A172 (cell line): Measurements from ENCODE around the gene FAM180A. TPM values are rescaled to one million over a fixed set of nuclear protein-coding genes. Genes with fewer than 3 reads are reported as not detected.

Source experiments
- DNase-seq: peaks from one replicate; pipeline ENCODE4 v3.0.0-alpha.2; 2015; ENCODE audit warnings: low spot score
- total RNA-seq: library from RNA; depleted of rRNA; stranded (reverse); fragments of >200 nt; shearing (Covaris generic); gene quantifications from 2 replicates; pipeline ENCODE4 v1.2.3, GENCODE V29; 2014; rRNA removed

The FAM180A gene
- total RNA-seq, 1 experiment from 2014 or later, result 1.8 TPM

DNA sequence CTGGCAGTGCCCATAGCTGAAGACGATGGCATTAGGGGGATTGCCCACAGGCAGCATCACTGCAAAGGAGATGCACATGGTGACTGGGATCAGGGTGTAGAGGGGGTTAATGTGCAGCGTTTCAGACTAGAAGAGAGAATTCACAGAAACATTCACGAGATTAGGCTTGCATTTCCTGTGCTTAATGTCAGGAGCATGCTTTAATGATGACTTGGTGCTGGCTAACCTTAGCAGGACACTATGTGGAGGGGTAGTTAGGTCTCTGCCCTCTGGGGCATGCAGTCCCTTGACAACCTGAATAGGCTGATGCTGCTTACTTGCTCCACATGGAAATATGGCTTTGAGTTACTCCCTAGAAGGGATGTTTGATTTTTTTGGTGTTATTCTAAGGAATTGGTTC is 64.5 kb downstream of the FAM180A start:
- DNase-seq, result peak; percentile 16

- no peak for DNase-seq
Measured at GRCh38 chr7:135683609-135684008, 65.0 kb downstream of the FAM180A start.

GRCh38 chr7:135682191-135682590 is 66.4 kb downstream of the FAM180A start:
- no peak for DNase-seq

DNA sequence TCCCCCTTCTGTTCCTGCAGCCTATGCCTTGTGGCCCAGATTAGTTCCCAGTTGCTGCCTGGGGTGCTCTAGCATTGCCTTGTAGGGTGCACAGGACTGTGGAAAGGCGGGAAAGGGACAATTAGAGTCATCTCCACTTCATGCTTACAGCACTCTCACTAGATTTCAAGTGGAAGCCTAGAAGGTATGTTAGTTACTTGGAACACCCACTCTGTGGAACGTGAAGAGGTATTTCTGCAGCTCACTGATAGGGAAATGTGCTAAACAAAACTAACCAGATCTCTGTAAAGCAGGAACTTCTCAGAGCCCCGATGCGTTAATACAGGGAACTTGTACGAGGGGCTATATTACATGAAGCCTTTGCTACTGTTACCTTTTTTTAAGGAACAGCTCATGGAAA is 66.9 kb downstream of the FAM180A start:
- no peak for DNase-seq

Other genes with a start within 250 kb of the FAM180A start
- 6.8 and 8.6 TPM in 2 replicates for gene CNOT4, start 238.7 kb downstream of the FAM180A start, total RNA-seq
- 71.2 and 75.4 TPM in 2 replicates for gene NUP205, start 190.9 kb downstream of the FAM180A start, total RNA-seq
- gene STMP1, start 86.3 kb downstream of the FAM180A start, total RNA-seq, result 22.5 and 24.8 TPM in 2 replicates
- not detected in 2 replicates for gene SLC13A4, start 20.6 kb downstream of the FAM180A start, total RNA-seq
- gene MTPN, start 228.5 kb upstream of the FAM180A start, total RNA-seq, result 129 and 148 TPM in 2 replicates